HG03469 (cell line): ENCODE data around the gene MRPS35.
A peak's percentile ranks its signal among the peaks of the same experiment; 100 is the strongest.
"Not testable (repeated sequence)": the region's sequence is repeated elsewhere in the genome, so short reads cannot be mapped to it uniquely, and the experiment has no call there.

Source experiments
- ATAC-seq: cut with Tn5 transposase; IDR thresholded peaks from one replicate; pipeline ENCODE4 v1.9.1; 2021; ENCODE audit warnings: mild to moderate bottlenecking, moderate library complexity, moderate number of reproducible peaks; ENCODE audit not compliant: unreplicated experiment

Gene MRPS35

GRCh38 chr12:27707216-27707615 is 3.4 kb upstream of the MRPS35 start:
- no peak for ATAC-seq

DNA sequence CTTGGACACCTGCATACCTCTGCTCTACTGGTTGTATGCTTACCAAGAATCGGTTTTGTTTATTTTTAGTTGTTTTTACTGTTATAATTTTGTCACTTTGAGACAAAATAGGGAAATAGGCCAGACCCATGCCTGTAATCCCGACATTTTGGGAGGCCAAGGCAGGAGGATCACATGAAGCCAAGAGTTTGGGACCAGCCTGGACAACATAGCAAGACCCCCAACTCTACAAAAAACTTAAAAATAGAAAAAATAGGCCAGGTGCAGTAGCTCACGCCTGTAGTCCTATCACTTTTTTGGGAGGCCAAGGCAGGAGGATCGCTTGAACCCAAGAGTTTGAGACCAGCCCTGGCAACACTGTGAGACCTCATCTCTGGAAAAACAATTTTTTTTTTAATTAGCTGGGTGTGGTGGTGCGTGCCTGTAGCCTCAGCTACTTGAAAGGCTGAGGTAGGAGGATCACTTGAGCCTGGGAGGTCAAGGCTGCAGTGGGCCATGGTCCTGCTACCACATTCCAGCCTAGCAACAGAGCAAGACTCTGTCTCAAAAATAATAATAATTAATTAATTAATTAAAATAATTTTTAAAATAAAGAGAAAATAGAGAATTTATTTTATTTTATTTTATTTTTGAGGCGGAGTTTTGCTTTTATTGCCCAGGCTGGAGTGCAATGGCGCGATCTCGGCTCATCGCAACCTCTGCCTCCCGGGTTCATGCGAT is 1.3 kb upstream of the MRPS35 start:
- ATAC-seq, result no peak

- peak; percentile 27 for ATAC-seq
Observed at GRCh38 chr12:27709932-27710591, 570 bp upstream of the MRPS35 start.

- ATAC-seq, result no peak
Observed at GRCh38 chr12:27711317-27711682, 668 bp downstream of the MRPS35 start.

DNA sequence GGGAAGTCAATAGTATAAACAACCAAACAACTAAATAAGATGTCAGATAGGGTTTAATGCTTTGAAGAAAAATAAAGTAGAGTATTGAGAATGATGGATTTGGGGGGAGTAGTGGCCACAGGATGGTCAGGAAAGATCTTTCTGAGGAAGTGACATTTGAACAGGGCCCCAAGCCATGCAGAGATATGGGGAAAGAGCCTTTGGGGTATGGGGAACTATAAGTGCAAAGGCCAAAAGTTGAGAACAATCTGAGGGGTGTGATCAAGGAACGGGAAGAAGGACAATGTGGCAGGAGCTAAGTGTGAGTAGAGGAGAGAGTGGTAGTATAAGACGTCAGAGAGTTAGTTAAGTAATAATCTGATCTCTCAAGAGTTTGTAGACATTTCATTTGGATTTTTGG is 1.3 kb downstream of the MRPS35 start:
- no peak for ATAC-seq

- ATAC-seq, result no peak
Observed at GRCh38 chr12:27723212-27723611, 12.6 kb downstream of the MRPS35 start.

DNA sequence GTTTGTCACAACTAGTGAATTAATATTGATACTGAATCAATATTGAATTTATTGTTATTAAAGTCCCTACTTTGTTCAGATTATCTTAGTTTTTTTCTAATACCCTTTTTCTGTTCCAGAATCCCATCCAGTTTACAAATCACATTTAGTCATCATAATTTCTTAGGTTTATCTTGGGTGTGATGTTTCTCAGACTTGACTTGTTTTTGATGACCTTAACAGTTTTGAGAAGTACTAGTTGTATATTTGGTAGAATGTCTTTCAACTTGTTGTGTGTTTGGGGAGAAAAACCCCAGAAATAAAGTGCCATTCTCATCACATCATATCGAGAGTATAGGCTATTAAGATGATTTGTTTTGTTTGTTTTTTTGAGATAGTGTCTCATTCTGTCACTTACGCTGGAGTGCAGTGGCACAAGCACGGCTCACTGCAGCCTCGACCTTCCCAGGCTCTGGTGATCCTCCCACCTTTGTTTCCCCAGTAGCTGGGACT is 19.5 kb downstream of the MRPS35 start:
- ATAC-seq, result no peak

- ATAC-seq, result peak; percentile 61
Observed at GRCh38 chr12:27732281-27732680, 21.6 kb downstream of the MRPS35 start.

GRCh38 chr12:27733052-27733656 is 22.5 kb downstream of the MRPS35 start:
- ATAC-seq, result no peak

GRCh38 chr12:27733791-27734190 is 23.2 kb downstream of the MRPS35 start:
- ATAC-seq, result no peak

- ATAC-seq, result not testable (repeated sequence)
Observed at GRCh38 chr12:27734321-27734720, 23.7 kb downstream of the MRPS35 start.

DNA sequence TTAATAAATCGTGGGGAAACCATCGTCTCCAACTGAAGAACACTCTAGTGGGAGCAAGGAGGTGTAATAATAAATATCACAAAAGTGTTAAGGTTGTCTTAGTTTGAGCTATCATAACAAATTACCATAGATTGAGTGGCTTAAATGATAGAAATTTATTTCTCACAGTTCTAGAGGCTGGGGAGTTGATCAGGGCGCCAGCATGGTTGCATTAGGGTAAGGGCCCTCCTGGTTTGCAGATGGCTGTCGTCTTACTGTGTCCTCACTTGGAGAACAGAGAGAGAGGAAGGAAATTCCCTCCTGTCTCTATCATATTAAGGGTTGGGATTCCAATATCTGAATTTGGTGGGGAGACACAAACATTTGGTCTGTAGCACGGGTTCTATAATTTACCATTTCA is 33.0 kb downstream of the MRPS35 start:
- no peak for ATAC-seq

GRCh38 chr12:27745734-27746133 is 35.1 kb downstream of the MRPS35 start:
- not testable (repeated sequence) for ATAC-seq

GRCh38 chr12:27747111-27747820 is 36.6 kb downstream of the MRPS35 start:
- no peak for ATAC-seq

DNA sequence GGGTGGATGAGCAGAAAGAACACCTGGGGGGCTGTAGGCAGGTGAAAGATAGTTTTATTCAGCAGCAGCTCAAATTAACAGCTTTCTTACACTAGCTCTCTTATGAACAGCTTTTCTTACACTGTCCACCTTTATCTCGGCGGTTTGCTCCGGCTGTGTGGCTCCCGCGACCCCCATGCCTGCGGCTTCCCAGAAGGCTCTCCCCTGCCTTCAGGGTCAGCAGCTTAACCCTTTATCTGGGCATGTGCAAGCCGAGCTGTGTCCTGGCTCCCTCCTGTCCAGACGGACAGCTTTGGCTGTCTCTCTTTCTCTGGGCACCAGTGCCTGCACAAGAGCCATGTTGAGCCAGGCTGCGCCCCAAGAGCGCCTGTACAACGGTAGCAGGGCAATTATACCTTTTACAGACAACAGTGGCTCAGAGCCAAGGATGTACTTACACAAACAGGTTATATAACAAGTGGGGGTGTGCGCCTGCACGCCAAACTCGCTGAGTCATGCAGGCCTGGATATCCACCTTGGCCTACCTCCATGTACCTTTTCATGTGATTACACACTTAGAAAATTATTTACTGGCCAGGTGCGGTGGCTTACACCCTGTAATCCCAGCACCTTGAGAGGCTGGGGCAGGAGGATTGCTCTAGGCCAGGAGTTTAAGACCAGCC is 40.9 kb downstream of the MRPS35 start:
- ATAC-seq, result no peak

DNA sequence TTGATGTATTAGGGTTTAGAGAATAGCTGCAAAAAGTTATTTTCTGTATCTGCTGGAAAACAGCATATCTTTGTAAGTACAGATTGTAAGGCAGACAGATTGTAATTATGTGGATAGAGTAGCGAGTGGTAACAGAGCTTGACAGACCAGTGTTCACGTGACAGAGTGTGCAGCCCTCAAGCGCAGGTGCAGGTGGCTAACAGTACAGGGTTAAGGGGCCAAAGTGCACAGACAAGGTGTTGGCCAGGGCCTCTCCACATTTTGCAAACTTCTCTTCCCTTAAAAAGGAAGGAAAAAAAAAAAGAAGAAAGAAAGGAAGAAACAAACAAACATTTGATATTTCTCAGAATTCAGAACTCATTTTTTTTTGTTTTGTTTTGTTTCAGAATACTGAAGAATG is 44.2 kb downstream of the MRPS35 start:
- ATAC-seq, result no peak

GRCh38 chr12:27756670-27757195 is 46.1 kb downstream of the MRPS35 start:
- ATAC-seq, result no peak

GRCh38 chr12:27762757-27763156 is 52.1 kb downstream of the MRPS35 start:
- no peak for ATAC-seq

DNA sequence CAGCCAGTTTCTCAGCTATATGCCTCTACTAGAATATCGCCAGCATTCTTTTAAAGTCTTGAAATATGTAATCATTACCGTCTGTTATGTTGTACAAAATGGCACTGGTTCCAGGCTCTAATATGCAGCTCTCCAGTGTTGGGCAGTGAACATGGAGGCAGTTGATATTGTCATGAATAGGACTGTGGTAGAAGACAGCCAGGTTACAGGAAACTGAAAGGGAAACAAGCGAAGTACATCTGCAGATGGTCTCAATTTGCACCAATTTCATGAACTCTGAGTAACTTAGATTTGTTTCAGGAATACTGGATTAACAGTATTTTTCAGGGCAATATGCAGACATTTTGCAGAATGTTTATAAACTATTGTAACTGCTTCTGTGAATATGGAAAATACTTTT is 56.0 kb downstream of the MRPS35 start:
- ATAC-seq, result no peak

GRCh38 chr12:27769142-27769673 is 58.6 kb downstream of the MRPS35 start:
- no peak for ATAC-seq
